ENCODE data around the gene RCVRN.

The RCVRN gene

GRCh38 chr17:9887508-9887907, 17.6 kb downstream of the RCVRN start:
- ChIA-PET CTCF (no interaction called here), POLR2A (ENCODE audit: low non-redundant PET) (no interaction called here)
- no peak for TF ChIP-seq CTCF (conservative IDR thresholded peaks at IDR 0.05; ENCODE audit: low read depth)
- no peak overlapping the region for H3K27ac ChIP-seq
- DNase-seq (ENCODE audit: low spot score), result peak; percentile 43

GRCh38 chr17:9886141-9886930, 18.7 kb downstream of the RCVRN start:
- no peak overlapping the region for H3K27ac ChIP-seq
- no peak for TF ChIP-seq CTCF (conservative IDR thresholded peaks at IDR 0.05; ENCODE audit: low read depth)
- ChIA-PET POLR2A (ENCODE audit: low non-redundant PET) (no interaction called here), CTCF (no interaction called here)
- no peak for DNase-seq (ENCODE audit: low spot score)

- POLR2A ChIA-PET (ENCODE audit: low non-redundant PET), result no interaction called here
- no peak for DNase-seq (ENCODE audit: low spot score)
- TF ChIP-seq CTCF (conservative IDR thresholded peaks at IDR 0.05; ENCODE audit: low read depth), result no peak
- CTCF ChIA-PET, result no interaction called here
- no peak overlapping the region for H3K27ac ChIP-seq
Observed at GRCh38 chr17:9883451-9883850, 21.6 kb downstream of the RCVRN start.

GRCh38 chr17:9880582-9880999, 24.5 kb downstream of the RCVRN start:
- no peak for TF ChIP-seq CTCF (conservative IDR thresholded peaks at IDR 0.05; ENCODE audit: low read depth)
- no peak overlapping the region for H3K27ac ChIP-seq
- DNase-seq (ENCODE audit: low spot score), result peak; percentile 86
- ChIA-PET CTCF (interaction anchor here (0.6 kb wide), 1 partner anchor 112 kb away, joined by 4 read pairs; no protein-coding TSS in a partner anchor), POLR2A (ENCODE audit: low non-redundant PET) (no interaction called here)

- no peak for TF ChIP-seq CTCF (conservative IDR thresholded peaks at IDR 0.05; ENCODE audit: low read depth)
- ChIA-PET CTCF (interaction anchor here (0.6 to 1.3 kb wide), 3 partner anchors 10 to 422 kb away, joined by 3 to 4 read pairs (median 3); no protein-coding TSS in a partner anchor), POLR2A (ENCODE audit: low non-redundant PET) (no interaction called here)
- H3K27ac ChIP-seq, result no peak overlapping the region
- DNase-seq (ENCODE audit: low spot score), result peak; percentile 13
Observed at GRCh38 chr17:9878786-9879525, 26.1 kb downstream of the RCVRN start.

- POLR2A ChIA-PET (ENCODE audit: low non-redundant PET), result no interaction called here
- TF ChIP-seq CTCF (conservative IDR thresholded peaks at IDR 0.05; ENCODE audit: low read depth), result no peak
- DNase-seq (ENCODE audit: low spot score), result no peak
- no peak overlapping the region for H3K27ac ChIP-seq
- CTCF ChIA-PET, result interaction anchor here (0.6 to 1.3 kb wide), 3 partner anchors 10 to 422 kb away, joined by 3 to 4 read pairs (median 3); no protein-coding TSS in a partner anchor
Observed at GRCh38 chr17:9878356-9878755, 26.7 kb downstream of the RCVRN start.

Measured in RWPE1 (cell line).